Left colon (tissue), 2 donors: Measurements from ENCODE around the gene ATP13A2. TPM values are rescaled to one million over a fixed set of nuclear protein-coding genes. Genes with fewer than 3 reads are reported as not detected.
A peak's percentile ranks its signal among the peaks of the same experiment; 100 is the strongest.

Source experiments
- ATAC-seq: fragments of 200-7000 bp; cut with Tn5 transposase; one replicate; pipeline ENCODE4 v1.9.1; 2020; ENCODE audit warnings: mild to moderate bottlenecking, moderate library complexity
- DNase-seq, 2 donors: peaks; one replicate each; pipeline ENCODE4 v3.0.0-alpha.2; 2020
- intact Hi-C, 2 donors: fragments of 100-400 bp; cut with DNase I in 1 of 2; cut with micrococcal nuclease in 1 of 2; formaldehyde crosslinking; loops; one replicate each; pipeline versions ENCODE4 v1.11.2 to v1.14.0; 2022; cut with DNase I, micrococcal nuclease
- total RNA-seq, 2 donors: library from RNA; stranded (reverse); fragmentation: NEBNext Ultra II Directional; extraction: Animal tissue kit (Norgen Biotek cat#: 25700); gene quantifications; one replicate each; pipeline ENCODE4 v1.2.1, GENCODE V29; 2021
- donor health status: DM: no; HTN: no; CAD: no.
- donor health status: DM: yes; HTN: yes; CAD: no.

The ATP13A2 gene
- total RNA-seq, 2 donors from 2014 or later = 46.2 to 53.9 TPM

DNA sequence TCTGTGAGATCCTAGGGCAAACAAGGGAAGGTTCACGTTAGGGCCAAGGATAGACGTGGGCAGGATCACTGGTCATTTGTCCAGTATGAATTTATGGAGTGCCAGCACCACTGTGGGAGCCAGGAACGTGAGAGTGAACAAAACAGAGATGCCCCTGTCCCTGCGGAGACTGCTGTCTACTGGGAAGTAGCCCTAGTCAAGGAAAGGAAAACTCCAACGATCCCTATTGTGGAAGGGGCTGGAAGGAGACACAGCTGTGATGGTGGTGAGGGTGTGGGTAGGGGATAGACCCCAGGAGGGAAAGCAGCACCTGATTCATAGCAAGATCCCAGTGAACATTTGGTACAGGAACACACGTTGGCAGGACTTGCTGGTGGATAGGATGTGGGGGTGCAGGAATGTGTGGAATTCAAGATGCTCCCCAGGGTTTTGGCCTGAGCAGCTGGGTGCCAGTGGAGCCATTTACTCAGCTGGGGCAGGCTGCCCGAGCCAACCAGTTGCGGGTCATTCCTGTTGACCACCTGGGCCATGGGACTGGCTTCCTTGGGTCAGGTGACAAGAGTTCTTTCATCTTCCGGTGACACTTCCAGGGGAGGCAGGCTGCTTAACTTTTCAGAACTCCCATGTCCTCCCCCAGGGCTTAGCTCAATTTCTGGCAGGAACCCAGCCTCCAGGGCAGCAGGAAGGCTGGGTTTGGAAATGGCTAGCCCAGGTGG lies 1.2 kb upstream of the ATP13A2 start:
- intact Hi-C loops = no loop called here
- ATAC-seq (no peak), DNase-seq (no peak)

- no peak for DNase-seq
- ATAC-seq = no peak
- intact Hi-C loops = no loop called here
Measured at GRCh38 chr1:17011092-17011438, 663 bp downstream of the ATP13A2 start.

GRCh38 chr1:17009706-17010105 lies 2.0 kb downstream of the ATP13A2 start:
- intact Hi-C loops = no loop called here
- ATAC-seq = peak; percentile 55
- DNase-seq = peak; percentile 28 to 56

DNA sequence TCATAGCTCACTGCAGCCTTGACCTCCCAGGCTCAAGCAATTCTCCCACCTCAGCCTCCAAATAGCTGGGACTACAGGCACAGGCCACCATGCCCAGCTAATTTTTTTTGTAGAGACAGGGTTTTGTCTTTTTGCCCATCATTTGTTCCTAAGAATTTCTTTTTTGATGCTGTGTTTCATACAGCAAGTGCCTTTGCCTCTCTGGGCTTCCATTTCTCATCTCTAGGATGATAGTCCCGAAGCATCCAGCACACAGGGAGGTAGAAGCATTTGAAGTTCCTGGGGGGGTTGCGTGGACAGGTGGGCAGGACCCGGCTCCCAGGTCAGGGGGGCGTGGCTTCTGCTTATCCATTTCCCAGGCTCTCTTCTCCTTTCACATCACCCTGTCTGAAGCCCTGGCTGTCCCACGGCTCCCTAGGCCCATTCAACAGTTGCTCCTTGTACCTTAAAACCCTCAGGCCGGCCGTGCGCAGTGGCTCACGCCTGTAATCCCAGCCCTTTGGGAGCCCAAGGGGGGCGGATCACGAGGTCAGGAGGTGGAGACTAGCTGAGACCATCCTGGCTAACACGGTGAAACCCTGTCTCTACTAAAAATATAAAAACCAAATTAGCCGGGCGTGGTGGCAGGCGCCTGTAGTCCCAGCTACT lies 3.4 kb downstream of the ATP13A2 start:
- ATAC-seq (no peak), DNase-seq (no peak)
- intact Hi-C loops = no loop called here

DNA sequence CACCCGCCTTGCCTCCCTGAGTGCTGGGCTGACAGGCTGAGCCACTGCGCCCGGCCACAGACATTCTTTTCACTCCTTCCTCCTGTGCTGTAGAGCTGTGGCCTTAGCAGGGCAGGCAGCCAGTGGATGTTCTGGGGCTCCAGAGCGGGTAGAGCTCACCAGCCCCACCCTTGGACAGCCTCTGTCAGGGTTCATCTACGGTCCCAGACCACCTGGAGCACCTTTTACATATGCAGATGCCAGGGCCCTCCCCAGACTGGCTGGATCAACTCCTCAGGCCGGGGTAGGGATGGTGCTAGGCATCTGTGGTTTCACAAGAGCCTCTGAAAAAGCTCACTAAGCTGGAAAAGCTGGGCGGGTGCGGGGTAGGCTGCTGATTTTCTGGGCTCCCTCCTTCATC lies 4.6 kb downstream of the ATP13A2 start:
- ATAC-seq (no peak), DNase-seq (no peak)
- intact Hi-C loops = no loop called here

GRCh38 chr1:17005365-17005740 lies 6.4 kb downstream of the ATP13A2 start:
- DNase-seq = no peak
- intact Hi-C loops = no loop called here
- no peak for ATAC-seq

- DNase-seq = no peak
- no peak for ATAC-seq
- intact Hi-C loops = no loop called here
Measured at GRCh38 chr1:17004466-17005364, 7.0 kb downstream of the ATP13A2 start.

GRCh38 chr1:17002524-17002902 lies 9.2 kb downstream of the ATP13A2 start:
- ATAC-seq = no peak
- intact Hi-C loops = no loop called here
- DNase-seq = no peak

DNA sequence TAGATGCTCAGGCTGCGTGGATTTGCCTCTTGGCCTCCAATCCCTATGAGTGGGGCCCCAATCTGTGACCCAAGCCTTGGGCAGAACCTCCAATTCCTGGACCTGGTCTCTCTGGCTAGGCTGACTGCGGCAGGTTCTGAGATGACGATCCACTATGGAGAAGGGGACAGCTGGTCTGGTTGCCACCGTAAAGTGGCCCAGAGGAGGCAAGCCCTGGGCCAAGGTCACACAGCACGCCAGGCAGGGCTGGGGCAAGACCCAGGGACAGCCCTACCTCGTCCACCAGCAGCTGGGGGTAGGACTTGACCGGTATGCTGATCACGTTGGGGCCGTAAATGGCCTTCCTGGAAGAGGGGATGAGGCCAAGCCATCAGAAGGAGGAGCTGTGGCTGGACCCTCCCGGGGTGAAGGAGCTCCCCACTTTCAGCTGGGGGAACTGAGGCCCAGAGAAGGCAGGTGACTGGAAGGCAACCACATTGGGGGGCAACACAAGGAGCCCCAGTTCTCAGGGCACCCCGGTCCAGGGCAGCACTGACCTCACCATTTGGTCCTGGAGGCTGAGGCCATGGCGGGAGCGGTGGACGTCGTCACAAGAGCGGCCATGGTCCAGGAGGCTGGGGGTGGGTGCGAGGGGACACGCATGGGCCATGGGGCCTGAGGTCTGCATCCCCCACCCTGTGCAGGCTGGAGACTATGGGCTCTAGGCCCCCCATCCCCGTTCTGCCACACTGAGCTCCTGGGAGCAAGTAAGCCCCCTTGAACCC lies 9.8 kb downstream of the ATP13A2 start:
- DNase-seq = no peak
- no peak for ATAC-seq
- intact Hi-C loops = no loop called here

GRCh38 chr1:16999863-17000262 lies 11.9 kb downstream of the ATP13A2 start:
- no peak for DNase-seq
- intact Hi-C loops = no loop called here
- ATAC-seq = no peak

GRCh38 chr1:16998589-16998988 lies 13.1 kb downstream of the ATP13A2 start:
- DNase-seq (no peak), ATAC-seq (no peak)
- intact Hi-C loops = no loop called here

DNA sequence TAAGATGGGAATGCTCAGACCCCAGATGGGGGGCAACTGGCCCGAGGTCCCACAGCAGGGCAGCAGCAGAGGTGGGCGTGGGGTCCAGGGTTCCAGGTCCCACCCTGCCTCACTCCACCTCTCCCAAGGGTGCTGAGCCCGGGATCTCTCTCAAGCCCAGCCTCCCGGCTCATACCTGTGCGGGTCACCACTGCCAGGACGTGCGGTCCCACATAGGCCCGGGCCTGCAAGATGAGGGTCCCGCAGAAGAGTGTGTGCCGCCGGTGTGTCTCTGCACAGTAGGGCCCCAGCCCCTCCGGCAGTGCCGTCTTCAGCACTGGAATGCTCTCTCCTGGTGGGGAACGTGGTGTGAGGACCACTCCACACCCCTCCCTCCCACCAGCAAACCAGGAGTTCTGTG lies 14.9 kb downstream of the ATP13A2 start:
- DNase-seq = no peak
- no peak for ATAC-seq
- intact Hi-C loops = no loop called here

DNA sequence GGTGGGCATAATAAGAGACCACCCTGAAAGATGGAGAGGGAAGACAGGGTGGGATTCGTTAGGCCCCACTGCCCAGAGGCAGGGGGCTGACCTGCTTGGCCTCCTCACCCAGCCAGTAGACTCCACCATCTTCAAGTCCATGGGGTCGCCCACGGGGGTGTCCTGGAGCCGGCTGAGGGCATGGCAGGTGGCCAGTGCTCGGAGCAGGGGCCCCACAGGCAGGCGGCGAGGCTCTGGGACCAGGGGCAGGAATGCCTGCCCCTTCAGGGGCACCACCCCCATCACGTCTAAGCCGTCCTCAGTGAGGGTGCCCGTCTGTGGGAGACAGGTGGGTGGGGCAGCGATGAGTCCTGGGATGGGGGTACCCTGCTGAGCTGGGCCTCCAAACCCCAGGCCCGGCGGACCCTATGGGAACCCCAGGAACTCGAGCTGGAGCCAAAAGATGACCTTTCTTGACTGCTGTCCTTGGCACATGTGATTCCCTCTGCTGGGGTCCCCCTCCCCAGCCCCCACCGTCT lies 18.1 kb downstream of the ATP13A2 start:
- ATAC-seq (no peak), DNase-seq (no peak)
- intact Hi-C loops = no loop called here

- no peak for DNase-seq
- ATAC-seq = no peak
- intact Hi-C loops = no loop called here
Measured at GRCh38 chr1:16992675-16993074, 19.1 kb downstream of the ATP13A2 start.

DNA sequence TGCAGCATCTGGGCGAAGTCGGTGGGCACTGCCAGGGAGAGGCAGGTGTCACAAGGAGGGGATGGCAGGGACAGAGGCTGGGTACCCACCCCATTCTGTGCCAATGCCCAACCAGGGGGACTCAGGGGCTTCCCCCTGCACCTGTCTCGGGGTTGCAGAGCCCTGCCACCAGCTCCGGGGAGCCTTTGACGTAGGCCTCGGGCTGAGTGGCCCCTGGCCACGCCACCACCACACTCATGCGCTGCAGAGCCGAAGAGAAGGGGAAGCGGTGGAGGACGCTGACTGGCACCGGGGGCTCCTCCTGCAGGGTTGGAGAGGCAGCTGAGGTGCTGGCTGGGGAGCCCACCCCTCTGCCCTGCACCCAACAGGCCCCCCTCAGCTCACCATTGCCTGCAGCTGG lies 19.6 kb downstream of the ATP13A2 start:
- intact Hi-C loops = no loop called here
- ATAC-seq = no peak

GRCh38 chr1:16991571-16991970 lies 20.2 kb downstream of the ATP13A2 start:
- intact Hi-C loops = no loop called here
- ATAC-seq = no peak
- no peak for DNase-seq

More for the DNA sequence above, 19.6 kb downstream of the ATP13A2 start:
- no peak for DNase-seq

GRCh38 chr1:16989676-16990391 lies 21.9 kb downstream of the ATP13A2 start:
- ATAC-seq (no peak), DNase-seq (no peak)
- intact Hi-C loops = no loop called here

DNA sequence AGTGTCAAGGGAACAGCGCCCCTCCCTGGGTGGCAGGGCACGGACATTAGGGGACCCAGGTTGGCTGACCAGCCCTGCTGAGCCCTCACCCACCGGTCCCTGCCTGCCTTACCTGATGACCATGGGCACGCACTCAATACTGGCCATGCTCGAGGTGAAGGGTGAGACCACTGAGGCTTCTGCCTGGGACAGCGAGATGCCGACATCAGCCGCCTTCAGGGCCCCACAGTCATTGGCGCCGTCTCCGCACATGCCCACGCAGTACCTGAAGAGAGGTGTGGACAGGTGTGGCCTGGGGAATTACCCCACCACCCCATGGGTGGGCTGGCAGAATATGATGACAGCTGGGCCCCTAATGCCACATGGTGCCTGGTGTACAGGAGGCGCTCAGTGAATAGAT lies 23.5 kb downstream of the ATP13A2 start:
- intact Hi-C loops = no loop called here
- ATAC-seq (no peak), DNase-seq (no peak)

- ATAC-seq = no peak
- DNase-seq = no peak
- intact Hi-C loops = no loop called here
Measured at GRCh38 chr1:16986962-16987361, 24.8 kb downstream of the ATP13A2 start.
